ENCODE measurements around the gene TIGD3.

The TIGD3 gene

GRCh38 chr11:65354265-65355012, at the start of gene TIGD3:
Gene TIGD3 (plus strand): TSS chr11:65354751. CDS start chr11:65355809, 1,058 bp downstream.
- peak; percentile 98 for DNase-seq

- no peak for DNase-seq
These were observed 48.9 kb upstream of the TIGD3 start for GRCh38 chr11:65305501-65306268.

GRCh38 chr11:65307298-65308229, 47.0 kb upstream of the TIGD3 start:
- DNase-seq, result no peak

GRCh38 chr11:65308281-65308891, 46.2 kb upstream of the TIGD3 start:
- DNase-seq, result no peak

- no peak for DNase-seq
These were observed 45.5 kb upstream of the TIGD3 start for GRCh38 chr11:65309006-65309405.

- DNase-seq, result no peak
These were observed 44.3 kb upstream of the TIGD3 start for GRCh38 chr11:65310215-65310614.

- no peak for DNase-seq
These were observed 43.8 kb upstream of the TIGD3 start for GRCh38 chr11:65310736-65311135.

GRCh38 chr11:65311170-65311678, 43.3 kb upstream of the TIGD3 start:
- DNase-seq, result no peak

- peak; percentile 76 for DNase-seq
These were observed 39.9 kb upstream of the TIGD3 start, which contains the start of gene CDC42EP2 for GRCh38 chr11:65314501-65315203. Gene CDC42EP2 (plus strand): TSS chr11:65314866. CDS start chr11:65320899, 6,033 bp downstream.

GRCh38 chr11:65315204-65315865, 39.2 kb upstream of the TIGD3 start:
- DNase-seq, result peak; percentile 78

GRCh38 chr11:65315866-65316226, 38.7 kb upstream of the TIGD3 start:
- no peak for DNase-seq

- DNase-seq, result no peak
These were observed 38.1 kb upstream of the TIGD3 start for GRCh38 chr11:65316227-65317024.

- no peak for DNase-seq
These were observed 37.3 kb upstream of the TIGD3 start for GRCh38 chr11:65317025-65317786.

- DNase-seq, result no peak
These were observed 34.0 kb upstream of the TIGD3 start for GRCh38 chr11:65320386-65321075.

GRCh38 chr11:65321076-65321475, 33.5 kb upstream of the TIGD3 start:
- no peak for DNase-seq

GRCh38 chr11:65321828-65322485, 32.6 kb upstream of the TIGD3 start:
- DNase-seq, result no peak

GRCh38 chr11:65323813-65324212, 30.7 kb upstream of the TIGD3 start:
- no peak for DNase-seq

- DNase-seq, result no peak
These were observed 29.1 kb upstream of the TIGD3 start for GRCh38 chr11:65325435-65325834.

All from CD4-positive, alpha-beta T cell treated with Interleukin-10 for 1 hour (primary cell).